Vagina (tissue), 2 donors: ENCODE data around the gene PABPN1.

ENCODE experiments used
- CTCF ChIP-seq, 3 experiments: fragments of 450-650 bp in 2 of 3; fragments of 200-600 bp in 1 of 3; sonication (generic) in 1 of 3; IDR thresholded peaks; one replicate each; pipeline ENCODE4 v1.5.1; 2017 to 2019; ENCODE audit warnings: antibody characterized with exemption in 3 of 3, mild to moderate bottlenecking in 2 of 3, moderate library complexity in 2 of 3
- POLR2A ChIP-seq, 2 donors: fragments of 450-650 bp; IDR thresholded peaks; one replicate each; pipeline ENCODE4 v1.6.1; 2017; ENCODE audit warnings: antibody characterized with exemption in 2 of 2, mild to moderate bottlenecking in 2 of 2, moderate library complexity in 2 of 2
- POLR2AphosphoS5 ChIP-seq, 2 donors: sonication (generic); formaldehyde crosslinking; IDR thresholded peaks; one replicate each; pipeline ENCODE4 v1.9.0; 2017; ENCODE audit warnings: antibody characterized with exemption in 2 of 2, mild to moderate bottlenecking in 2 of 2, low read depth in 1 of 2; ENCODE audit not compliant: insufficient read depth in 1 of 2

GRCh38 chr14:23373041-23373440 lies 51.8 kb downstream of the PABPN1 start:
- TF ChIP-seq POLR2A (IDR thresholded peaks at IDR 0.05) = no peak
- TF ChIP-seq CTCF (IDR thresholded peaks at IDR 0.05) = no peak
- no peak for TF ChIP-seq POLR2AphosphoS5 (IDR thresholded peaks at IDR 0.05; ENCODE audit: insufficient read depth in 1 of 2, low read depth in 1 of 2)
